ENCODE data around the gene TMC1.

Gene TMC1

DNA sequence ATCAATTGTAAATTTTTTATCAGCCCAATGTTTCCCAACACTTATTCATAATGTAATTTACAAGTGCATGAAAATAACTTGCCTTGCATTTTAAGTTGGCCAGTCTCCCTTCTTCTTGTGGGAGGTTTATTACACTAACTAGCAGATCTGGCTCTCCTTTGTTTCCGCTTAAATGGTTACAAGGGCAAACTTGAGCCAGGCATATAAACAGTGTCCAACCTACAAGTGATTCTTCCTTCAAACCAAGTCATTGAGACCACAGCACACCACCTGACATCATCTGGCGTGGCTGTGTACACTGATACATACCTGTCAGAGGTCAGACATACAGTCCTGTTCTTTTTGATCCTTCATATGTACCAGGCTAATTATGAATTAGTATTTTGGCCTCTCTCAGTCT lies 351.3 kb downstream of the TMC1 start:
- no peak for DNase-seq (ENCODE audit: low read depth in 2 of 2)

GRCh38 chr9:72873456-72873855 lies 352.0 kb downstream of the TMC1 start:
- no peak for DNase-seq (ENCODE audit: low read depth in 2 of 2)

DNA sequence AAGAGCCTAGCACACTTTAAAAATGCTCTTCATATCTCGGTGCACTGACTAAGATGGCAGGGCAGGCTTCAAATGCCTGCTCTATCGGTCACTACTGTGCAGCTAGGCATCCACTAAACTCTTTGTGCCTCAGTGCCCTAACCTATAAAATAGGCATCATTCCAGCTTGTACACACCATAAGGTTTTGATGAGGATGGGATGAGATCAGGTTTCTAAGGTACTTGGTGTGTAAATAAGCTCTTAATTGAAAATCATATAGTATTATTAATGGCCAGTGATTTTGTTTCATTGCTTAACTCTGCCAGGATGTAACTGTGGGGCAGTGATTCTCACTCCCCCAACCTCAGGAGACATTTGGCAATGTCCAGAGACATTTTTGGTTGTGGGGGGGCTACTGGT lies 352.9 kb downstream of the TMC1 start:
- DNase-seq (ENCODE audit: low read depth in 2 of 2): no peak

DNA sequence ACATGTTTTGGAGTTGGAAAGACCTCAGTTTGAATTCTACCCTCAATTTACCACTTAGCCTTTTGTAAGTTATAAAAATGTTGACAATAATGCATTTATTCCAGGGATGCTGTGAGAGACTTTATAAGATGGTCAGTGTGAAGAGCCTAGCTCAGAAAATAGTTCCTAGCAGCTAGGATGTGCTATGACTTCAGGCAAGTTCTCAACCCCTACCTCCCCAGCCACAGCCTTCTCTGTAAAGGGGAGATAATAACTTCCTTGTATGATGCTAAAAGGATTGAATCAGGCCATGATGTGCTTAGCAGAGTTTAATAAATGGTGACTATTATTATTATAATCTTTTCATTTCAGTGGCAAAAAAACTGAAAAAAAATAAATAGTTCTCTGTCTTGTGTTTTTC lies 353.8 kb downstream of the TMC1 start:
- no peak for DNase-seq (ENCODE audit: low read depth in 2 of 2)

DNA sequence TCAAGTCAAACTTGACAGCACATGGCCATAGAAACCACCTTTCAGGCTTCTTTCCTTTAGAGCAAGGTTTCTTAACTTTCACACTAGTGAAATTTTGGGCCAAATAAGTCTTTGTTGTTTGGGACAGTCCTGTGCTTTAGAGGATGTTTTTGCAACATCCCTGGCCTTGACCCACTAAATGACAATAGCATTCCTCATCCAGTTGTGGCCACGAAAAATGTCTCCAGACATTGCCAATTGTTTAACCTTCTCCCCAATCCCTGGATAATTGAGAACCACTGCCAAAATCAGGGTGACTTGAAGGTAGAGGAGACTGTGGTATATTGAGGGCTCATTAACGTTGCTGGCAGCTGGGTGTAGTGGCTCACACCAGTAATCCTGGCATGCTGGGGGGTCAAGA lies 359.4 kb downstream of the TMC1 start:
- DNase-seq (ENCODE audit: low read depth in 2 of 2): no peak

DNA sequence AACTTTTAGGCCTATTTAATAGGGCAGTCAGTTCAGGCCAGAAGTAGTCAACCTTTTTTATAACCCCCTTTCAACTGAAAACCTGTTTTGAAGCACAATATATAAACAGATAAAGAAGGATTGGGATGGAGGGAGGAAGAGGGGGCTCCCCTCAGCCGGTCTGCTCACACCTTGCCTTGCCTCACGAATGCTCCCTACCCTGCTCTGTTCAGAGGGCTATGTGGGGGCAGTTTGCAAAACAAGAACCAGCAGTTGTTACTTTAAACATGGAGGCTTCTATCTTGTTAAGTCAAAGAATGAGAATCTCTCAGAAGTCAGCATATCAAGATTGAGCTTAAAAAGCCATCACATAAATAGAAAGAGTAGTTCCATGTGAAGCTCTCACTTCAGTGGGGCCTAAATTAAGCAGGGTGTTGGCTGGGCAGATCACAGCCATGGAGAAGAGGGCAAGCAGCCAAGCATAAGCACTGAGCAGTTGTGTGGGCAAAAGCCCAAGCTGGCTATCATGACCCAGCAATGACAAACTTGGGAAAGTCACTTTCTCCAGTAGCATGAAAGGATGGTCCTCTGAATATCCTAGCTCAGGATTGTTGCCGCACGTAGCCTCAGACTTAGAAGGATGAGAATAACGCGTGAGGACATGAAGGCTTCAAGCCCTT lies 360.8 kb downstream of the TMC1 start:
- no peak for DNase-seq (ENCODE audit: low read depth in 2 of 2)

DNA sequence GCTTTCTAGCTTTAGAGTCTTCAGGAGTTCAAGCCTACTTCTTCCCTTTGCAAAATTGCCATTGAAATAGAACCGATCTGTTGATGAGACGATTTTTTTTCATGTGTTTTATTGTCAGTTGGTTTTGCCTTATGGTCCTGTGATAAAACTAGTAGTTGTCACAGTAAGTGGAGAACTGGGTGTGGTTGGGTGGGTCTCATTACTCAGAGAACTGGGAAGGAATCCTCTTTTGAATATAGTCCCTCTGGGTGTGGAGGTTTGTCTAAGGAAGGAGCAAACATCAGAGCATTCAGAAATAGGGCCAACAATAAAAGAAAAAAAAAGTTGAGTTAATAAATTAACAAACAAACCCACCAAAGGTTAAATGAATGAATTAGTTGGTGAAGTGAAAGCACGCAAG lies 362.5 kb downstream of the TMC1 start:
- no peak for DNase-seq (ENCODE audit: low read depth in 2 of 2)

- no peak for DNase-seq (ENCODE audit: low read depth in 2 of 2)
Measured at GRCh38 chr9:72884508-72884907, 363.1 kb downstream of the TMC1 start.

Data from stimulated activated CD8-positive, alpha-beta memory T cell treated with anti-CD3 and anti-CD28 coated beads, Interleukin-2, amount 100 ng/mL, for 48 hours (primary cell).